NCI-H345 (cell line): ENCODE results near the gene CDC42SE1.
A peak's percentile ranks its signal among the peaks of the same experiment; 100 is the strongest.
"Not testable (repeated sequence)": the region's sequence is repeated elsewhere in the genome, so short reads cannot be mapped to it uniquely, and the experiment has no call there.

Source experiments
- DNase-seq: peaks from one replicate; lab custom pipeline; 2025; lab: John Stamatoyannopoulos, UW

Gene CDC42SE1

GRCh38 chr1:151059109-151060006 is at the start of gene CDC42SE1:
Gene CDC42SE1, minus strand, starts transcription at chr1:151059622. Its CDS starts 3,892 bp downstream, at chr1:151055730.
- DNase-seq = peak; percentile 96

- DNase-seq = no peak
Observed at GRCh38 chr1:151108331-151108730, 48.9 kb upstream of the CDC42SE1 start.

- DNase-seq = no peak
Observed at GRCh38 chr1:151106894-151107293, 47.5 kb upstream of the CDC42SE1 start.

GRCh38 chr1:151104630-151105029 is 45.2 kb upstream of the CDC42SE1 start:
- DNase-seq = no peak

- DNase-seq = no peak
Observed at GRCh38 chr1:151098126-151098525, 38.7 kb upstream of the CDC42SE1 start.

GRCh38 chr1:151097426-151097825 is 38.0 kb upstream of the CDC42SE1 start:
- DNase-seq = not testable (repeated sequence)

- no peak for DNase-seq
Observed at GRCh38 chr1:151085953-151086559, 26.6 kb upstream of the CDC42SE1 start.

- no peak for DNase-seq
Observed at GRCh38 chr1:151072224-151072623, 12.8 kb upstream of the CDC42SE1 start.

- peak; percentile 99 for DNase-seq
Observed at GRCh38 chr1:151070474-151071276, 11.3 kb upstream of the CDC42SE1 start, which contains the start of gene GABPB2. Gene GABPB2, plus strand, starts transcription at chr1:151070761. Its CDS starts 17,429 bp downstream, at chr1:151088190.

GRCh38 chr1:151069103-151069486 is 9.7 kb upstream of the CDC42SE1 start:
- peak; percentile 96 for DNase-seq

- DNase-seq = no peak
Observed at GRCh38 chr1:151067185-151067584, 7.8 kb upstream of the CDC42SE1 start.

GRCh38 chr1:151065089-151065645 is 5.7 kb upstream of the CDC42SE1 start:
- DNase-seq = no peak

- no peak for DNase-seq
Observed at GRCh38 chr1:151062741-151063371, 3.4 kb upstream of the CDC42SE1 start.

- no peak for DNase-seq
Observed at GRCh38 chr1:151061704-151062103, 2.3 kb upstream of the CDC42SE1 start.

- DNase-seq = peak; percentile 53
Observed at GRCh38 chr1:151060657-151061421, 1.4 kb upstream of the CDC42SE1 start.

- peak; percentile 91 for DNase-seq
Observed at GRCh38 chr1:151060007-151060656, 710 bp upstream of the CDC42SE1 start, which contains the start of gene MLLT11. Gene MLLT11, plus strand, starts transcription at chr1:151060397. Its CDS starts 6,828 bp downstream, at chr1:151067225.

- peak; percentile 75 for DNase-seq
Observed at GRCh38 chr1:151058692-151059091, 730 bp downstream of the CDC42SE1 start.

GRCh38 chr1:151056149-151056548 is 3.3 kb downstream of the CDC42SE1 start:
- no peak for DNase-seq

- no peak for DNase-seq
Observed at GRCh38 chr1:151055581-151055980, 3.8 kb downstream of the CDC42SE1 start.

GRCh38 chr1:151054971-151055547 is 4.4 kb downstream of the CDC42SE1 start:
- DNase-seq = no peak
